ENCODE data around the gene TRPM6.

Gene TRPM6

DNA sequence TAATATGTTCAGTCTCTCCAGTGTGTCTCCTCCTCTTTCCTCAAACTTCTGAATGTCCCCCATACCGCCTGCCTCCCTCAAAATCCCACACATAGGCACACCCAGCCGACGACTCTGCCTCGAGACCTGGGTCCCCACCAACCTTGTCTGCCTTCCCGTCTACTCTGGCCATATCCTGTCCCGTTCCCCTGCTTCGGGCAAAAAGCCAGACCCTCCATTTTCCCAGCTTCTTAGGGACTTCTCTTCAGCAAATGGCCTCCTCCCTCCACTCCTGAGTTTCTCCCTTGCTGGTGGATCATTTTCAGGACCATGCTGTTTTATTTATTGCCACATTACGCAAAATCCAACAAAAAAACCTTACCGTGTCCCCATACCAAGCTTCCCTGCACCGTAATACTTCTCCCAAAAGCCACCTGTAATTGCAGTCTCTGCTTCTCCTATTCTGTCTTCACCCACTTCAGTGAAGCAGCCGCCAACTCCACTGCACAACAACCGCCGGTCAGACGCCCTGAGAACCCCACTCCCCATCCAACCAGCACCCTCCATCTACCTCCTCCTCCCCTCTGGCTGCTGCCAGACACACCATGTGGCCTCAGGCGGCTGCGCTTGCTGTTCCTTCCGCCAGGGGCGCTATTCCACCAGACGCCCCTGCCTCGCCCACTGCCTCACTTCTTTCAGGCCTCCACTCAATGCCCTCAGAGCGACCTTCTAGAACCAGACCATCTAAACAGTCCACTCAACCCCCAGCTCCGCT, 117.0 kb downstream of the TRPM6 start:
- no peak for DNase-seq

DNA sequence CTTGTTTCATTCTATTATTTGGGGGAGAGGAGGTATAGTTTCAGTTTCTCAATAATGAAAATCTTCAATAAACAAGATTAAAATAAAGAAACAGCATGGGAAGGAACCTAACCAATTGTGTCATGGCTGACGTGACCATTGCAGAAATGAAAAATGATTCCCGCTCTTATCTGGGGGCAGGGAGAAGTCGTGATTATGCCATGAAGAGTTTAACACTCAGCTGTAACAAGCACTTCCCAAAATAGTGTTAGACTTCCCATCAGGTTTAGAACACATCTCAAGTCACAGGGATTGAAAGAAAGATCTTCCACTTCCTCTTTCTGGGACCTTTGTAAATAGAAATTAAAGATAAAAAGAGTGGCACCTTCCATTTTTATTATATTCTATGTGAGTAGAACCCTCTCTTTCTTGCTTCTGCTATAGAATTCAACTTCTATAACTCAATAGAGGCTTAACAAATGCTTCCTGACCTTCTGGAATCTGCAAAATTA, 122.2 kb downstream of the TRPM6 start:
- DNase-seq = no peak

DNA sequence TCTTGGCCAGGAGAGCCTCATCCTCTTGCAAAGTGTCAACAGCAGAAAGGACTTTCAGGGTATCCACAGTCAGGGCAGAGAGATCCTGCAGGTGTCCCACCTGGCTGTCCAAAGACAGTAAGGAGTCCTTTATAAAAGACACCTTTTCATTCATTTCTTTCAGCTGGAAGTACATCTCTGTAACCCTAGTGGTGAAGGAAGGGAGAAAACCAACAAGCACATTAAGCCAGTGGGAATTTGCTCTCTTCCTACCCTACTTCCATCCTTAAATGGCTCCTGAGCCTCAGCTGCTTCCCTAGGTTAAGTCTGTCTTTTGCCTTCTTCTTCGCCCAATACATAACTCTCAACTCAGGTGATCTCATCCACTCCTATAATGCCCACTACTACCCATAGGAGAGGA, 124.8 kb downstream of the TRPM6 start:
- DNase-seq = no peak

DNA sequence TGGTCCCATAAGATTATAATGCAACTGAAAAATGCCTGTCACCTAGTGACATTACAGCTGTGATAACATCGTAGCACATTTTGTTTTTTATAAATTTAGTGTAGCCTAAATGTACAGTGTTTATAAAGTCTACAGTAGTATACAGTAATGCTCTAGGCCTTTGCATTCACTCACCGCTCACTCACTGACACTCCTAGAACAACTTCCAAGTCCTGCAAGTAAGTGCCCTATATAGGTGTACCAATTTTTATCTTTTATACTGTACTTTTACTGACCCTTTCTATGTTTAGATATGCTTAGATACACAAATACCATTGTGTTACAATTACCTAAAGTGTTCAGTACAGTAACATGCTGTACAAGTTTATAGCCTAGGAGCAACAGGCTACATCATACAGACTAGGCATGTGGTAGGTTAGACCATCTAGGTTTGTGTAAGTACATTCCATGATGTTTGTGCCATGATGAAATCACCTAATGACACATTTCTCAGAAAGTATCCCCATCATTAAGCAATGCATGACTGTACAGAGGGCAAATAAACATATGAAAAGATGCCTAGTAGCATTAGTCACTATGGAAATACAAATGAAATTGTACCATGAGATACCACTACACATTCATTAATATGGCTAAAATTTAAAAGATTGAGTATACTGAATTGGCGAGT, 127.6 kb downstream of the TRPM6 start:
- no peak for DNase-seq

DNA sequence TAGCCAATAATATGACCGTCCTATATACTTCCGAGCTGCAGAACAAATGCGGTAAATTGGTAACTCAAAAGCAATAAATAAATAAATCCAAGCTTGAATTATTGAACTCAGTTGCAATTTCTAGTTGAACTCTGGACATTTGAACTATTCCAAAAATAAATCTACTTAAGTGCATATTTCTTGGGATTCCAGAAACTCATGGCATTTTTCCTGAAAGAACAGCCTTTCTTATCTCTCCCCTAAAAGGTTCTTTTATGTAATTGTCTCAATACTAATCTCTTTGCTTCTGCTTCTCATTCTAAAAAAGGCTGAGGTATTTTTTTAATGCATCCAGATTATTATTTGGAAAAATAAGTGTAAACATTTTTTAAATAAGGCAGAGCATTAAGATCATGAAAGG, 131.7 kb downstream of the TRPM6 start:
- DNase-seq = no peak

DNA sequence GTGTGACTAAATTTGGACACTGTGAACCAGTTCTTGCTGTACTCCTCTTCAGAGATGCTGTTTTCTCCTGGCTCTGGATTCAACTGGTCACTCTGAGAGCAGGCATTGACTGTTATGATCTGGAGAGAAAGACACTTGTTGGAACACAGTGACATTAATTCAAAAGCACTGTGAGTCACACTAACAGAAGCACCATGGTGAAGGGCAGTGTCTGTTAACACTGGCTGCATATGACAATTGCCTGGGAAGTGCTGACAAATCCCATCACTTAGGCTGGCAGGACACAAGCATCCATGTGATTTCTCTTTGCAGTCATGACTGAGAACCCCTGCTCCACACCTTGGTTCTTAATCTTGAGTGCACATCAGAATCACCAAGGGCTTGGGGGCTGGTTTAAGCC, 132.4 kb downstream of the TRPM6 start:
- DNase-seq = no peak

DNA sequence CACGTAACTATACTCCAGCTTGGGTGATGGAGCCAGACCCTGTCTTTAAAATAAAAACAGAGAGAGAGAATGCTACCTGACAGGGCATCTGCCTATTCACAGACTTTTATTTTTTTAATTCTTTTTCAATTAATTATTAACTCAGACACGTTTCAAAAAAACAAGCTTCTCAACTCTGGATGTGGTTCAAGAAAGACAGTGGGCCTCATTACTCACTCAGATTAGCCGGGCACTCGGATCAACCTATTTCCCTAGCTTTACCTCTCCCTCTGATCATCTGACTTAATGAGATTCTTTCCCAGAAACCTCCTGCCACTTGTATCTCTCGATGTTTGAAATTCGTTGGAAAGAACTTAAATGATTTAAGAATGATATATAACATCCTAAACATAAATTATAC, 134.1 kb downstream of the TRPM6 start:
- no peak for DNase-seq

DNA sequence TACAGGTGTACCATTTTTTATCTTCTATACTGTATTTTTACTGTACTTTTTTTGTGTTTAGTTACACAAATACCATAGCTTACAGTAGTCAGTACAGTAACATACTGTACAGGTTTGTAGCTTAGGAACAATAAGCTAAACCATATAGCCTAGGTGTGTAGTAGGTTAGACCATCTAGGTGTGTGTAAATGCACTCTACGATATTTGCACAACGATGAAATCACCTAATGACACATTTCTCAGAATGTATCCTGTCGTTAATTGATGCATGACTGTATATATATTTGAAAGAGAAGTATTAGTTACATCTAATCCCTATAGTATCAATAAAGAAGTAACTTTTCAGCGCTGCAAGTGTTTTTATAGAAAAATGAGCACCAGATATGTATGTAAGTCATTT, 138.8 kb downstream of the TRPM6 start:
- DNase-seq = no peak

DNA sequence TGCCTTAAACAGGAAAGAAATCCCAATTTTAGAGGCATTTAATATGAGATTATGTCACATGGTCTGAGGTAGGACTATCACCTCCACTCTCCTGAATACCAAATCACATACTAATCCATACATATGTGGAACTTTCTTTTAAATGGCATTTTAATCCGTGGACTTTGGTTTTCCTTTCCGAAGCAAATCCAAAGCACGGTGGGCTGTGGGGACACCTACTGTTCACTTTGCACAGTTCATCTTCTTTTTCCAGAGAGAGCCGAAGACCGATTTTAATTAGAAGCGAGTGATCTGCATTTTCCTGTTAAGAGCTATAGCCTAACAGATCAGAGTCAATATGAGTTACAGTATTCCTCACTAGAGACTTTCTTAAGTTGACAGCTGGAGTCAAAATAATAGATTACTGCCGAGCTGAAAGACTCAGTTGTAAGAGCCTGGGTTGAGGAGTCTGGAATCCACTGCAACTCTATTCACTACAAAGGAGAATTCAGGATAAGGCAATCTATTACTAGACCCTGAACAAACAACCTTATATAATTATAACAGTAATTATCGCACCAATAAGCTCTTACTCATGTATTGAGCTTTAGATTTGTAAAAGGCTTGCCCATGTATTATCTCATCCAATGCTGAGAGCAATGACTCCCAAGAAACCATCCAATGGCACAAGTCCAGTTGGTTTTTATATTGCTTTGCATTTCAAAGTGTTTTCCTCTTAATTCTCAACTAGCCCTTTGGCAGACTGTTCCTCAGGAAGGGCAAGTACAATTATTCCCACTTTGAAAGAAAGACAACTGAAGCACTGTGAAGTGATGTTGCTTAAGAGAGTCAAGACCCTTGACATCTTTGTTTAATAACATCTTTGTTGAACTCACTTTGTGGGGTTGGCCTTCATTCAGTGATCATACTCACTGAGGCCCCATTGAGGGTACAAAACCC, 144.7 kb downstream of the TRPM6 start:
- DNase-seq = no peak

DNA sequence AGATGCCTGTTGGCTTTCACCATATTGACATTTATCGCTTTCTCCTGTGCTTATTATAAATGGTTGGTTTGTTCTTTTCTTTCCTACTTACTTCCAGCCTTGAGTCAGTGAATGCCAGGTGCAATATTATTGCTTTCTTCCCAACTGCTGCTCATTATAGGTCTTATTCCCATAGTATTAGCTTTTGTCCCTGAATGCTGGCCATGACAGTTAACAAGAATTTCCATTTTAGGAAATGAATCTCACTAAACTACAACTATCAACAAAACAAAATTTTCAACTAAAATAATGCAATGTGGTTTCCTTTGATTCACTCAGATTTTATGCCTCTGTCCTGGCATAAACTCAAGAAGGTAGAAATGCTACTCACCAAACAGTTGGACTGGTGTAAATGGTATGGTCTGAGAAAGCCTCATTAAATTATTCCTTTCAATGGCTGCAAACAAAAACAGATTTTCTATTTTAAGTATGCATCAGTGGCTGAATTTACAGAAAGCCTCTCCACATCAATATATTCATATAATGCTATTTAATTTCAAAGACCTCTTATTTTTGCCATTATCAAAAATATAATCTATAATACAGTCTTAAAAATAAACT, 145.4 kb downstream of the TRPM6 start:
- no peak for DNase-seq

DNA sequence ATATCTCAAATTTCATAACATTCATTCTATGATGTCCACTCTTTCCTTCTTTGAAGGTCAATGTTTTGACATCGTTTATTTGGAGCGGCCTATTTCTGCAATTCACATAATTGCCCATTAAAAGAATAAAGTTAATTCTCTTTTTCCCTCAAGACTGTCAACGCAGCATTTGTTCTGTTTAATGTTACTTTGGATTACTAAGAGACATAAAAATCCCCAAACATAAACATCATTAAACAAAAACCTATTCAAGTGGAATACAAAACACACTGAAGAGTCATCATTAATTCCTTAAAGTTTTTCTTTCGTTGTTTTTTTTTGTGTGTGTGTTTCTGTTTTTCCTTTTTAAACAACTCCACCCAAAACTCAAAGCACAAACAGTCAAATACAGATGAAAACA, 151.1 kb downstream of the TRPM6 start:
- DNase-seq = no peak

DNA sequence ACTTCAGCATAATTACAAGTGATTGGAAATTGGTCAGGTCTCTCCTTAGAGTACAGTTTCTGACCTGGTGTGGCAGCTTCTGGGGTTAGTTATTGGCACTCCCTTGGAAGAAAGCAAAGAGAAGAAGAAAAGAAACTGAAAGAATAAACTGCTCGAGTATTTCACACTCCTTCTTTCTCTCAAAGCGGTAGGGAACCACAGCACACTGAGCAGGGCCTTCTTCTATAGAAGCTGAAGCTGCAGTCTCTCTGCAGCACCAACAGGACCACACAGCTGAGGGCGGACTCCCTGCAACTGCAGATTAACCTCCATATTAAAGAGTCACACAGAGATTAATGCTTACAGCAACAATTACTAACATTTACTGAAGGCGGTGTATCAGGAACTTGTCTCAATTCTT, 152.0 kb downstream of the TRPM6 start:
- DNase-seq = no peak

DNA sequence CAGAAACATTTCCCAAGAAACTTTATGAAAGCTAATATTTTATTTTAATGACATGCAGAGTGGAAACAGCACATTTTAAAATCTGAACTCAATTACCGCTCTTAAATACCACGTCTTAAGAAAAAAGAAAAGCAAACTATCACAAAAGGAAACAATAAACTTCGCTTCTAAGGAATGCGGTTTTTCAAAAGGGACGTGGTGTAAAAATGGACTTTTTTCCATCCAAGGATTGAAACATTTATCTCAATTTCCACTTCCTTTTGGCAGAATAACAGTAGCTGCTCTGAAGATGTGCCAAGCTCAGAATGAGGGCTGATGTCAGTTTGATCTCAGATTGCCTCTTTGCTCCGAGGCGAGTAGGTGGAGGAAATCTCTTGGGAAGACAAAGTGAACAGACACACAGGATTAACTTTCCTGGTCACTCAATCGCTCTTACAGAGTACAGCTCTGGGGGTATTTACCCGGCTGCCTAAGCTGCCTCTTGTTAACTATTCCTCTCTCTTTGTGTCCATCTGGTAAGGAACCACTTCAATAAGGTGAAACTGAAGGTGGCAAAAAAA, 158.5 kb downstream of the TRPM6 start:
- DNase-seq = no peak

DNA sequence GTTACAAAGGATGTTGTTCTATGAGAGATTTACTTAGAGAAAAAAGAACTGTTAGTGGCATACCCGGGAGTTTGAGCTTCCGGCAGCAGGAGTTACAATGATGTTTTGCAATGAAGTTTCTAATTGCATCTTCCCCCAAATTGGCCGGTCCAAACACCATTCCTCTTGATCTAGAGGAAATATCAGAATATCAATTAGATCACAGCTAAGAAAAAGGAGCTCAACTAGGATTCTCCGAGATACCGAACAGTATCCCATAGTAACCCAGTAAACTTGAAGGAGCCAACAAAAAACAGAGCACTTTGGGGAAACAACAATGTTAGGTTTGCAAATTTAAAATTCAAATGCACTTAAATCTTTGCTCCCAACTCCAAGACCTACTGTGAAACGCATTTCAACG, 159.5 kb downstream of the TRPM6 start:
- DNase-seq = no peak

DNA sequence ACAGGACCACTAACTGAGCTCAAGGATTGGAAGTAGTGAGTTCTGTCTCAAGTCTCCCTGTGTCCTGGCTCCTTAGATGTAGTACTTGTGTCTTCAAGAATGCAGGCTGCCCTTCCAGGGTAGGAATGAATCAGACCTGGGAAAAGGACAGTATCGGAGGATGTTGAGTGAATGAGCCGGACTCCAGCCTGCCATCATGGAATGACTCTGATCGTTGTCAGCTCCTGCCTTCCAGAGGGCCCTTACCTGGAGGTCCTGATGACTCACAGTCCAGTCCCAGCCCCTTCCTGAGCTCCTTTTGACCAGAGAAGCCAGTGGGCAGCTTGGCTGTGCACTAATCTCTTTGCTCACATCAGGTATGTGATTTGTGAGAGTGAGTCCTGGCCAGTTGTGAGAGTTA, 161.1 kb downstream of the TRPM6 start:
- DNase-seq = no peak

DNA sequence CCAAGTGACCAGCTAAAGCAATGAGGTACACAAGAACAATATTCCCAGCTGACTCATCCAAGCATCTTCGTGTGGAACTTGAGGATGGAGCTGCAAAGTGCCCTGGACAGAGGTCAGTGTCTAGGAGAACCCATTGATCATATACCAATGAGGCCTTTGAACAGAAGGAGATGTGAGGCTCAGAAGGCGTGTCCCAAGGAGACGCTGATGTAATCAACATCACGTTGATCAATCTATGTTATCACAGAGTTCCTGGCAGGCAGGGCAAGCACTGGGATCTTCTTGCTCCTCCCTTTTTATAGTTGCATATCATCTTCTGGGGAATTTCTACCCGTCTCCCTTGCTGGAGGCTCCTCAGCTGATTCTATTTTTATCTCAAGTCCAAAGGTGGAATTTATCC, 163.4 kb downstream of the TRPM6 start:
- no peak for DNase-seq

DNA sequence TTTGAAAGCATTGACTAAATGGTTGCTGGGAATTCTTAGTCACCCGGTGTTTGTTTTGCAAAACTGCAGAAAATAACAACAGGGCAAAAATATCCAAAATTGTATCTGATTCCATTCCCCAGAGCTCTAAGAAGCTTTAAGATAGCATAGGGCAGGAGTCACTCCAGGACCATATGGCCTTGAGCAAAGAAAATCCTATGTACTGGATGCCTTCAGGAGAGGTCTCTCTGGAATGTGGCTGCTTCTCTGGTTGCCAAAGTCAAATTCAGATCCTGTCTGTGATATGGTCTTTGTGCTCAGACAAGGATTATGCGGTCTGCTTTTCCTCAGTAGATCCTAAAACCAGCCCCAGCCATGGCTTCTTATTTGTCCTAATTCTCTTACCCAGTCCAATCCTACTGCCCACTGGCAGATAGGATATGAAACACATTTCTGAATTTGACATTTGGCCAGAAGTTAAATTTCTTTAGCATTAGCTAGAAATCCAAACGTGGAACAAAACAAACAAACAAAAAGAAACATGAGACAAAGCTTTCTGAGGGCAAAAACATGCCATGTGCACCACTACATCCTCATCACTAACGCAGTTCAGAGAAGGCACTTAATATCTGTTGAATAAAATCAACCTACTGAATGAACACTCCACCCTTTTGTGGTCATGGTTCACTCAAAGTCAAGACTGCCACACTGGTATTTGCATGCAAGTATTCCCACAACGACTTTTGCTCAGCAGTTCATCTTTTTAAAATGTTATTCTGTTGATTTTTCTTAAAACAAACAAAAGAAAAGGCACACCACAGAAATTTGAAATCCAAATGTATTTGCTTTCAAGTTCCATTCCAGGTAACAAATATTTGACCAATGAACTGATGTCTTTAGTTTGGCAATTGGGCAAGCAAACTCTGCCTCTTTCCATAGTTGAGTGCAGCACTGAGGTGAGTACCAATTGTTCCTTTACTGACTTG, 165.7 kb downstream of the TRPM6 start:
- DNase-seq = no peak

DNA sequence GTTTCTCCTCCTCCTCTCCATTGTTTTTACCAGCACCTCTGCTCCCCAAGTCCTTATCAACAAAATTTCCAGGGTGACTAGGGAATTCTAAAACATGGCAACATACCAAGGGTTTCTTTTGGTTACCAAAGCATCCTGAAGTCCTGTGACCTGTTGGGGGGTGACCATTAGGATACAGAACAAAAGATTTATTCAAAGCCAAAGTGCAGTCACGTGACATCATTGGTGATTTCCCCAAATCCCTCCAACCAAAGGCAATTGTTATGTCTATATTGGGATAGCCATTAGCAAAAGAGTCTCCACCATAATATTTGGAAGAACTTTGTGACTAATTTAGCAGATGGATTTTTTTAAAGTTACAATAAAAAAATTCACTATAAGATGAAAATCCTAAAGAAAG, 168.4 kb downstream of the TRPM6 start:
- no peak for DNase-seq

DNA sequence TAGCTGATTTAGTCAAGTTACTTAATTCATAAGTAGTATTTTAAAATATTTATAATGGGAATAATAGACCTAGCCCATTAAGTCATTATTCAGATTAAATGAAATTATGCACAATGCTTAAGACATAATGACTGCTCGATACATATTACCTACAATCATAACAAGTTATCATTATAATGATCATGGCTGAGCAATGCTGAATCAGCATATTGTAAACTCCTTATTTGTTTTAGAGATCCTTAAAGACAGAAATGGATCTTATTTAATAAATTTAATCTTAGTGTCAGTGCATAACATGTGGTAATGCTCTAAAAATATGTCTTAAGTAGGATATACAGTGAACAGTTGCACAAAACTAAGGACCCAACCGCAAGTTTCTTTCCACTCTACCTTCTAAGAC, 169.0 kb downstream of the TRPM6 start:
- no peak for DNase-seq

DNA sequence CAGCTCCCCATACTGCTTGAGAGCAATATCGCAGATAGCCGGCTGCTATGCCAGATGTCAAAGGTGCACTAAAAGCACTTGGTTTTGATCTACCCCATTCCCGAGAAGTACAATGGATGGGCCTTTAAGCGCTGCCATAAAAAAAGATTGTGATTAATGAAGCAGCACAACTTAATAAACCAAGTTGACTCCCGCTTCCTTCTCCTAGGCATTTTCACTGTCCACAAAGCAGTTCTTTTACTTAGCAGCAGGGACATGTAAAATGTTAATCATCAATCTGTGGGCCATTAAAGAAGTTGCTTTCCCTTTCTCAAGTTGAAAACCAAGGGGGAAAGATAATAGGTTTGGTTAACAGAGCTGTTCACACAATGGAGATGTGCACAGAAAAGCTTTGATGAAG, 176.4 kb downstream of the TRPM6 start:
- DNase-seq = no peak

DNA sequence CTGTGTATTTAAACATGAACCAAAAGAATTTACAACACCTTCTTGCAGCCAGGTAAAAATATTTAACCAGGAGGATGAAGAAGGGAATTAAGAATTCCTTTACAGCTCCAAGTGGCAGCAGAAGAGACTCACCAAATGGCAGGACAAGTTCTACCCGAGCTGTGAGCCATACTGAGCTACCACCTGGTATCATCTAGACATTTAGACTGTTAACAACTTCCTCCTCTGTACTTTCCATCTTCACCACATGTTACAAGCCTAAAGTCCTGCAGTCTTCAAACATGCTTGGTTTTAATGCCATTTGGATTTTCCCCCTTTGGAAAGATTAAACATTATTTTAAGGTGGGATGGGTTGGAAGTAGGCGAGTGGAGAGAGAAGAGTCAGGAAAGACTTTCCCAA, 190.2 kb downstream of the TRPM6 start:
- DNase-seq = no peak

DNA sequence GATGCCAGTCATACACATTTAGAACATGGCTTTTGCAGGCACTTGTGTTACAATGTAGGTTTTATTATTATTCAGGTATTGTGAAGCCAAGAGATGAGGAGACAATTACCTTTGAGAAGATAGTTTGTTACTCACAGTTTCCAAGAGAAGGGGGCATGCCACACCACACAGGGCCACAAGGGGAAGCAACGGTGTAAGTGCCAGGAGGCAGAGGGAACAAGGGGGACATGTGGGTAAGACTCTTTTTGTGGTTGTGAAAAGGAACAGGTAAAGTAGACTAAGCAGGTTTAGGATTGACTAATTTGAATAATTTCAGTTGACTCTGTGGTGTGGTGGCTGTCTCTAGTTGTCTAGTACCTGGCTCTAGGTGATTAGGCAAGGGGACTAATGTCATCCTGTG, 191.2 kb downstream of the TRPM6 start:
- DNase-seq = no peak
